CD14-positive monocyte (primary cell): Measurements from ENCODE around the gene PFAS. TPM values are rescaled to one million over a fixed set of nuclear protein-coding genes. Genes with fewer than 3 reads are reported as not detected.

Source experiments
- DNase-seq, 3 donors: peaks; one replicate each; pipeline ENCODE4 v3.0.0-alpha.2; 2011 to 2022
- H2AFZ ChIP-seq: 2 replicates; pipeline ENCODE4 v1.6.0; 2012; ENCODE audit warnings: mild to moderate bottlenecking, low read depth, low read length, inconsistent platforms; ENCODE audit not compliant: insufficient read depth, poor library complexity, severe bottlenecking
- H3K27ac ChIP-seq, 2 donors: 1 replicate in 1 of 2; 2 replicates in 1 of 2; pipeline ENCODE4 v1.5.1; 2012 to 2013; ENCODE audit warnings: low read length in 2 of 2, control low read depth in 1 of 2, inconsistent platforms in 1 of 2, low read depth in 1 of 2, mild to moderate bottlenecking in 1 of 2
- H3K27me3 ChIP-seq, 2 donors: one replicate each; pipeline versions ENCODE4 v1.6.0 to v1.6.1; 2011 to 2013; ENCODE audit warnings: low read length in 2 of 2; ENCODE audit not compliant: control insufficient read depth in 2 of 2, insufficient read depth in 2 of 2
- H3K36me3 ChIP-seq, 2 donors: replicated peaks in 1 of 2; 1 replicate in 1 of 2; 2 replicates in 1 of 2; pipeline versions ENCODE4 v1.5.1 to v1.6.1; 2012 to 2013; ENCODE audit warnings: low read length in 2 of 2, control low read depth in 1 of 2, inconsistent platforms in 1 of 2, mild to moderate bottlenecking in 1 of 2; ENCODE audit not compliant: insufficient read depth in 2 of 2, control insufficient read depth in 1 of 2
- H3K4me1 ChIP-seq, 2 donors: 1 replicate in 1 of 2; 2 replicates in 1 of 2; pipeline versions ENCODE4 v1.5.1 to v1.6.1; 2012 to 2013; ENCODE audit warnings: low read length in 2 of 2, control low read depth in 1 of 2, inconsistent platforms in 1 of 2, mild to moderate bottlenecking in 1 of 2, moderate library complexity in 1 of 2; ENCODE audit not compliant: insufficient read depth in 2 of 2, control insufficient read depth in 1 of 2
- H3K4me2 ChIP-seq: replicated peaks from 2 replicates; pipeline ENCODE3; 2012; ENCODE audit warnings: low read length, moderate library complexity, mild to moderate bottlenecking; ENCODE audit not compliant: poor library complexity, severe bottlenecking; ENCODE audit errors: extremely low read depth
- H3K4me3 ChIP-seq, 3 experiments: fragments of 200-600 bp in 1 of 3; sonication (generic) in 1 of 3; replicated peaks in 1 of 3; 1 replicate in 2 of 3; 2 replicates in 1 of 3; pipeline ENCODE4 v1.5.1; 2011 to 2013; ENCODE audit warnings: low read length in 3 of 3, mild to moderate bottlenecking in 3 of 3, control low read depth in 2 of 3, low read depth in 2 of 3, inconsistent platforms in 1 of 3, moderate library complexity in 1 of 3
- H3K79me2 ChIP-seq: 2 replicates; pipeline ENCODE4 v1.6.0; 2012; ENCODE audit warnings: mild to moderate bottlenecking, control low read depth, inconsistent platforms, low read length, moderate library complexity; ENCODE audit not compliant: insufficient read depth
- H3K9ac ChIP-seq: 2 replicates; pipeline ENCODE4 v1.6.0; 2017; ENCODE audit warnings: low read length, mild to moderate bottlenecking; ENCODE audit not compliant: insufficient read depth, poor library complexity, severe bottlenecking
- H3K9me3 ChIP-seq, 2 donors: replicated peaks in 1 of 2; 1 replicate in 1 of 2; 2 replicates in 1 of 2; pipeline versions ENCODE4 v1.5.1 to v1.6.1; 2012 to 2013; ENCODE audit warnings: low read length in 2 of 2, control low read depth in 1 of 2; ENCODE audit not compliant: control insufficient read depth in 1 of 2, insufficient read depth in 1 of 2
- H4K20me1 ChIP-seq: 2 replicates; pipeline ENCODE4 v1.6.0; 2012; ENCODE audit warnings: mild to moderate bottlenecking, low read length, control low read depth, moderate library complexity; ENCODE audit not compliant: insufficient read depth
- H3K27ac Mint-ChIP-seq, 7 donors: one replicate each; pipeline ENCODE4 v1.8.0; 2020; ENCODE audit warnings: mild to moderate bottlenecking in 7 of 7, mixed read lengths in 7 of 7, moderate library complexity in 6 of 7, inconsistent platforms in 2 of 7
- H3K27me3 Mint-ChIP-seq, 3 donors: one replicate each; pipeline ENCODE4 v1.8.0; 2021 to 2022; ENCODE audit warnings: low read depth in 3 of 3, mild to moderate bottlenecking in 3 of 3, mixed read lengths in 3 of 3, moderate library complexity in 3 of 3, inconsistent platforms in 1 of 3
- H3K36me3 Mint-ChIP-seq, 2 donors: one replicate each; pipeline ENCODE4 v1.8.0; 2020; ENCODE audit warnings: mixed read lengths in 2 of 2, inconsistent platforms in 1 of 2, mild to moderate bottlenecking in 1 of 2
- H3K4me1 Mint-ChIP-seq: one replicate; pipeline ENCODE4 v1.8.0; 2020; ENCODE audit warnings: mild to moderate bottlenecking, mixed read lengths
- H3K4me3 Mint-ChIP-seq, 2 donors: one replicate each; pipeline ENCODE4 v1.8.0; 2020; ENCODE audit warnings: mild to moderate bottlenecking in 2 of 2, mixed read lengths in 2 of 2, moderate library complexity in 1 of 2
- H3K9me3 Mint-ChIP-seq, 7 donors: one replicate each; pipeline ENCODE4 v1.8.0; 2020 to 2022; ENCODE audit warnings: mixed read lengths in 7 of 7, mild to moderate bottlenecking in 6 of 7, moderate library complexity in 6 of 7, inconsistent platforms in 2 of 7
- CTCF ChIP-seq: fragments of 200-600 bp; IDR thresholded peaks from one replicate; pipeline ENCODE4 v1.8.0; 2022; ENCODE audit warnings: antibody characterized with exemption, mild to moderate bottlenecking
- WGBS: methylation state at CpG from one replicate; pipeline ENCODE4 v1.1.5; 2013; ENCODE audit warnings: missing lambda C conversion rate; ENCODE audit not compliant: insufficient coverage; 5-methylcytosine and 5-hydroxymethylcytosine counted together
- intact Hi-C, 2 donors: fragments of 100-400 bp; cut with micrococcal nuclease; formaldehyde crosslinking; loops; one replicate each; pipeline versions ENCODE4 v1.15.0 to v1.15.1; 2023
- polyA plus RNA-seq, 3 donors: library from polyadenylated mRNA; depleted of rRNA in 1 of 3; unstranded in 2 of 3; stranded (reverse) in 1 of 3; fragments of 300-500 nt in 2 of 3; fragments of >200 nt in 1 of 3; fragmentation: Illumina TruSeq in 2 of 3; gene quantifications; 1 replicate in 2 of 3; 2 replicates in 1 of 3; pipeline ENCODE4 v1.2.3, GENCODE V29; 2012 to 2021

The PFAS gene
- polyA plus RNA-seq, 3 donors, result 4.1 to 12.8 (median 4.4) TPM

DNA sequence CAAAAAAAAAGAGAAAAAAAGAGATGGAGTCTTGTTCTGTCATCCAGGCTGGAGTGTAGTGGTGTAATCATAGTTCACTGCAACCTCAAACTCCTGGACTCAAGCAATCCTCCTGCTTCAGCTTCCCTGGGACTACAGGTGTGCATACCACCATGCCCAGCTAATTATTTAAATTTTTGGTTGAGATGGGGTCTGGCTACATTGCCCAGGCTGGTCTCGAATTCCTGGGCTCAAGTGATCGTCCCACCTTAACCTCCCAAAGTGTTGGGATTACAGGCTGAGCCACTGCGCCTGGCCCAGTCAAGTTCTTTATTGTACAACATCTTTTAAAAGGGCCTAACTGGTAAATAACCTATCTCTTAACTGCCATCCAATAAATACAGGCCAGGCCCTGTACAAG is 33.3 kb downstream of the PFAS start:
- H4K20me1 ChIP-seq, result no peaks in the 10 kb centered on the region
- H3K4me1 Mint-ChIP-seq, result peaks cover 10% of the 10 kb centered on the region
- no peaks in the 10 kb centered on the region for H3K9me3 Mint-ChIP-seq
- H3K4me1 ChIP-seq, result peaks cover 6 to 8% of the 10 kb centered on the region in 2 donors
- H3K79me2 ChIP-seq, result no peaks in the 10 kb centered on the region
- H3K4me3 Mint-ChIP-seq, result no peak overlapping the region
- no peak overlapping the region for H3K9ac ChIP-seq
- DNase-seq, result no peak
- no peaks in the 10 kb centered on the region for H3K27me3 ChIP-seq
- H3K9me3 ChIP-seq, result no peaks in the 10 kb centered on the region
- H3K4me3 ChIP-seq, result no peak overlapping the region
- no CpG with 5 or more reads among the region's 3 CpGs for WGBS
- no peak overlapping the region for H3K27ac Mint-ChIP-seq
- intact Hi-C loops, result no loop called here
- TF ChIP-seq CTCF, result no peak
- H3K36me3 ChIP-seq, result no peaks in the 10 kb centered on the region
- peaks cover 0 to 1% (median 0%) of the 10 kb centered on the region in 3 donors for H3K27me3 Mint-ChIP-seq
- no peak overlapping the region for H3K4me2 ChIP-seq
- H2AFZ ChIP-seq, result no peak overlapping the region
- no peak overlapping the region for H3K27ac ChIP-seq
- H3K36me3 Mint-ChIP-seq, result no peaks in the 10 kb centered on the region

- no peaks in the 10 kb centered on the region for H3K36me3 ChIP-seq
- Mint-ChIP-seq H3K27ac (peak overlapping the region in 1 of 7 donors; percentile 15), H3K4me1 (peaks cover 19% of the 10 kb centered on the region), H3K27me3 (peaks cover 0 to 1% (median 0%) of the 10 kb centered on the region in 3 donors), H3K36me3 (no peaks in the 10 kb centered on the region), H3K4me3 (no peak overlapping the region), H3K9me3 (no peaks in the 10 kb centered on the region)
- H3K27ac ChIP-seq, result no peak overlapping the region
- no peak overlapping the region for H3K4me3 ChIP-seq
- no peak overlapping the region for H2AFZ ChIP-seq
- intact Hi-C loops, result no loop called here
- H3K27me3 ChIP-seq, result no peaks in the 10 kb centered on the region
- H3K4me2 ChIP-seq, result no peak overlapping the region
- WGBS, result 71% methylated on average over 1 of the region's 4 CpGs
- H4K20me1 ChIP-seq, result no peaks in the 10 kb centered on the region
- no peaks in the 10 kb centered on the region for H3K79me2 ChIP-seq
- peaks cover 11 to 15% of the 10 kb centered on the region in 2 donors for H3K4me1 ChIP-seq
- H3K9ac ChIP-seq, result no peak overlapping the region
- TF ChIP-seq CTCF, result no peak
- no peak for DNase-seq
- H3K9me3 ChIP-seq, result no peaks in the 10 kb centered on the region
These were observed 34.3 kb downstream of the PFAS start for GRCh38 chr17:8283356-8283755.
